ENCODE measurements around the gene PAAF1.

DNA sequence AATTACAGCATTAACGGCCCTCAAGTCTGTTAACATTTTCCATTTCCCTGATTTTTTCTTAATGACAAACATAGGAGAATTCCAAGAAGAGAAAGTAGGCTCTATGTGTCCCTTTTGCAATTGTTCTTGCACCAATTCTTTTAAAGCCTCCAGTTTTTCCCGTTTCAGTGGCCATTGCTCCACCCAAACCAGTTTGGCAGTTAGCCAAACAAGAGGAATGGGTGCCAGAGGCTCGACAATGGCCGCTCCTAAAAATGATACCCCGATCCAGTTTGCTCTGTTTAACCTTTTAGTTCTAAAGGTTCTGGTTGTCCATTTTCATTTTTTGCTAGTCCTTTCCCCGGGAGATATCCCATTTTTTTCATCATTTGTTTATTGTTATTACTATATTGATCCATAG is 67.3 kb downstream of the PAAF1 start:
- TF ChIP-seq POLR2A (IDR thresholded peaks at IDR 0.05; ENCODE audit: low read length): no peak
- no peak for TF ChIP-seq GATA1 (IDR thresholded peaks at IDR 0.05; ENCODE audit: low read depth, low read length)
